MM.1S (cell line): ENCODE data around the gene ANGPTL5.

Experiments
- DNase-seq: peaks from one replicate; pipeline ENCODE4 v3.0.0-alpha.2; 2015
- H2AFZ ChIP-seq: fragments of 300-600 bp; sonication (generic); 2 replicates; pipeline ENCODE4 v1.6.0; 2016; ENCODE audit warnings: antibody characterized with exemption, low read length
- H3F3A ChIP-seq: fragments of 300-600 bp; sonication (generic); 2 replicates; pipeline ENCODE4 v1.6.1; 2016; ENCODE audit warnings: mild to moderate bottlenecking, antibody characterized with exemption, low read length, moderate library complexity, mixed read lengths; ENCODE audit not compliant: insufficient read depth
- H3K27ac ChIP-seq: fragments of 300-600 bp; sonication (generic); 2 replicates; pipeline ENCODE4 v1.5.1; 2016; ENCODE audit warnings: mild to moderate bottlenecking, low read length
- H3K27me3 ChIP-seq: fragments of 300-600 bp; sonication (generic); replicated peaks from 2 replicates; pipeline ENCODE4 v1.6.0; 2016; ENCODE audit warnings: low read length; ENCODE audit not compliant: insufficient read depth
- H3K36me3 ChIP-seq: fragments of 300-600 bp; sonication (generic); replicated peaks from 2 replicates; pipeline ENCODE4 v1.6.1; 2016; ENCODE audit warnings: mild to moderate bottlenecking, low read length, mixed read lengths; ENCODE audit not compliant: insufficient read depth
- H3K4me1 ChIP-seq: fragments of 300-600 bp; sonication (generic); 2 replicates; pipeline ENCODE4 v1.6.1; 2016; ENCODE audit warnings: low read length, mixed read lengths
- H3K4me2 ChIP-seq: fragments of 300-600 bp; sonication (generic); 2 replicates; pipeline ENCODE4 v1.6.0; 2016; ENCODE audit warnings: low read depth, low read length
- H3K4me3 ChIP-seq: fragments of 300-600 bp; sonication (generic); 2 replicates; pipeline ENCODE4 v1.5.1; 2016; ENCODE audit warnings: low read length, mixed read lengths
- H3K79me2 ChIP-seq: fragments of 300-600 bp; sonication (generic); 2 replicates; pipeline ENCODE4 v1.6.1; 2016; ENCODE audit warnings: mixed run types, low read length, mixed read lengths
- H3K9ac ChIP-seq: fragments of 300-600 bp; sonication (generic); 2 replicates; pipeline ENCODE4 v1.6.1; 2016; ENCODE audit warnings: low read length, mixed read lengths
- H3K9me2 ChIP-seq: fragments of 300-600 bp; sonication (generic); replicated peaks from 2 replicates; pipeline ENCODE4 v1.6.1; 2016; ENCODE audit warnings: mild to moderate bottlenecking, low read length, mixed read lengths; ENCODE audit not compliant: insufficient read depth
- H3K9me3 ChIP-seq: fragments of 300-600 bp; sonication (generic); replicated peaks from 2 replicates; pipeline ENCODE4 v1.6.1; 2016; ENCODE audit warnings: mild to moderate bottlenecking, low read length, mixed read lengths; ENCODE audit not compliant: insufficient read depth
- H4K20me1 ChIP-seq: fragments of 300-600 bp; sonication (generic); 2 replicates; pipeline ENCODE4 v1.6.1; 2016; ENCODE audit warnings: mild to moderate bottlenecking, low read length, moderate library complexity, mixed read lengths; ENCODE audit not compliant: insufficient read depth
- CTCF ChIP-seq: fragments of 300-600 bp; sonication (generic); IDR thresholded peaks from 2 replicates; pipeline ENCODE4 v1.5.1; 2016; ENCODE audit warnings: antibody characterized with exemption, low read length, mixed read lengths
- EZH2 ChIP-seq: fragments of 300-600 bp; sonication (generic); optimal IDR thresholded peaks from 2 replicates; pipeline ENCODE3; 2017; ENCODE audit warnings: low read depth, mild to moderate bottlenecking, antibody characterized with exemption, low read length, mixed read lengths
- EZH2phosphoT487 ChIP-seq: fragments of 300-600 bp; sonication (generic); IDR thresholded peaks from 2 replicates; pipeline ENCODE4 v1.6.1; 2018; ENCODE audit warnings: antibody characterized with exemption, low read length

ANGPTL5 gene

GRCh38 chr11:101880222-101880621, 36.1 kb downstream of the ANGPTL5 start:
- peak; percentile 42 for DNase-seq
- Histone ChIP-seq H3K4me3 (no peak overlapping the region), H2AFZ (no peak overlapping the region), H3F3A (no peaks in the 10 kb centered on the region), H3K9me3 (no peaks in the 10 kb centered on the region), H3K4me1 (no peaks in the 10 kb centered on the region), H3K4me2 (no peak overlapping the region), H3K9me2 (no peaks in the 10 kb centered on the region), H3K9ac (no peak overlapping the region), H4K20me1 (no peaks in the 10 kb centered on the region), H3K27ac (no peak overlapping the region), H3K36me3 (no peaks in the 10 kb centered on the region), H3K79me2 (no peaks in the 10 kb centered on the region), H3K27me3 (no peaks in the 10 kb centered on the region)
- TF ChIP-seq EZH2phosphoT487 (no peak), EZH2 (no peak), CTCF (peak; percentile 43)

- Histone ChIP-seq H3K4me1 (no peaks in the 10 kb centered on the region), H2AFZ (no peak overlapping the region), H3K9ac (no peak overlapping the region), H3K9me3 (no peaks in the 10 kb centered on the region), H3K27me3 (no peaks in the 10 kb centered on the region), H3K4me2 (no peak overlapping the region), H3F3A (no peaks in the 10 kb centered on the region), H3K36me3 (no peaks in the 10 kb centered on the region), H3K27ac (no peak overlapping the region), H3K9me2 (no peaks in the 10 kb centered on the region), H4K20me1 (no peaks in the 10 kb centered on the region), H3K79me2 (no peaks in the 10 kb centered on the region), H3K4me3 (no peak overlapping the region)
- TF ChIP-seq EZH2phosphoT487 (no peak), CTCF (no peak), EZH2 (no peak)
- DNase-seq: no peak
Measured at GRCh38 chr11:101872171-101872882, 44.0 kb downstream of the ANGPTL5 start.

GRCh38 chr11:101870510-101870909, 45.8 kb downstream of the ANGPTL5 start:
- TF ChIP-seq CTCF: no peak
- TF ChIP-seq EZH2phosphoT487: no peak
- TF ChIP-seq EZH2: no peak
- no peaks in the 10 kb centered on the region for H3K9me3 ChIP-seq
- H3K27me3 ChIP-seq: no peaks in the 10 kb centered on the region
- H3K36me3 ChIP-seq: no peaks in the 10 kb centered on the region
- no peaks in the 10 kb centered on the region for H4K20me1 ChIP-seq
- no peak overlapping the region for H3K4me3 ChIP-seq
- H3K27ac ChIP-seq: no peak overlapping the region
- DNase-seq: no peak
- H3K9ac ChIP-seq: no peak overlapping the region
- H3K79me2 ChIP-seq: no peaks in the 10 kb centered on the region
- no peaks in the 10 kb centered on the region for H3K9me2 ChIP-seq
- H3K4me2 ChIP-seq: no peak overlapping the region
- H3F3A ChIP-seq: no peaks in the 10 kb centered on the region
- H2AFZ ChIP-seq: no peak overlapping the region
- H3K4me1 ChIP-seq: no peaks in the 10 kb centered on the region
